Measurements from ENCODE around the gene MYO18B. TPM values are rescaled to one million over a fixed set of nuclear protein-coding genes. Genes with fewer than 3 reads are reported as not detected.

MYO18B gene
- polyA plus RNA-seq, 1 donor (not counting 4 experiments of a cell fraction or from before 2014, with no cell fraction given) = not detected

GRCh38 chr22:26066534-26066933 lies 324.5 kb downstream of the MYO18B start:
- Histone ChIP-seq H3K9me3 (ENCODE audit: control insufficient read depth, low read depth, low read length) (no peaks in the 10 kb centered on the region), H3K27me3 (ENCODE audit: control insufficient read depth, extremely low read depth, insufficient read depth, low read length) (no peaks in the 10 kb centered on the region), H2AFZ (ENCODE audit: control insufficient read depth, low read length) (no peak overlapping the region), H3K36me3 (ENCODE audit: control insufficient read depth in 2 of 2, extremely low read depth in 1 of 2, insufficient read depth in 2 of 2, low read length in 2 of 2) (no peaks in the 10 kb centered on the region), H3K27ac (ENCODE audit: control insufficient read depth, insufficient read depth, low read length) (no peak overlapping the region), H3K79me2 (ENCODE audit: control insufficient read depth, insufficient read depth, low read length) (no peaks in the 10 kb centered on the region), H3K9ac (ENCODE audit: control insufficient read depth, extremely low read depth, insufficient read depth, low read length) (no peak overlapping the region), H4K20me1 (ENCODE audit: control insufficient read depth, extremely low read depth, insufficient read depth, low read length) (no peaks in the 10 kb centered on the region), H3K4me3 (ENCODE audit: control insufficient read depth in 2 of 3, extremely low read depth in 1 of 3, insufficient read depth in 2 of 3, low read depth in 1 of 3, low read length in 3 of 3) (no peak overlapping the region), H3K4me1 (ENCODE audit: control insufficient read depth, extremely low read depth, insufficient read depth, low read length) (peaks cover 3% of the 10 kb centered on the region), H3K9me1 (ENCODE audit: control insufficient read depth, extremely low read depth, insufficient read depth, low read length) (no peaks in the 10 kb centered on the region), H3K4me2 (ENCODE audit: control insufficient read depth, extremely low read depth, insufficient read depth, low read depth, low read length) (no peak overlapping the region)
- DNase-seq (ENCODE audit: low read depth, low spot score) (no peak), FAIRE-seq (no peak)
- dilution Hi-C loops (cut with MboI; ENCODE audit: extremely low pct_ligation_motif_present, low sequenced_read_pairs) = no loop called here
- TF ChIP-seq, protein P1, sequence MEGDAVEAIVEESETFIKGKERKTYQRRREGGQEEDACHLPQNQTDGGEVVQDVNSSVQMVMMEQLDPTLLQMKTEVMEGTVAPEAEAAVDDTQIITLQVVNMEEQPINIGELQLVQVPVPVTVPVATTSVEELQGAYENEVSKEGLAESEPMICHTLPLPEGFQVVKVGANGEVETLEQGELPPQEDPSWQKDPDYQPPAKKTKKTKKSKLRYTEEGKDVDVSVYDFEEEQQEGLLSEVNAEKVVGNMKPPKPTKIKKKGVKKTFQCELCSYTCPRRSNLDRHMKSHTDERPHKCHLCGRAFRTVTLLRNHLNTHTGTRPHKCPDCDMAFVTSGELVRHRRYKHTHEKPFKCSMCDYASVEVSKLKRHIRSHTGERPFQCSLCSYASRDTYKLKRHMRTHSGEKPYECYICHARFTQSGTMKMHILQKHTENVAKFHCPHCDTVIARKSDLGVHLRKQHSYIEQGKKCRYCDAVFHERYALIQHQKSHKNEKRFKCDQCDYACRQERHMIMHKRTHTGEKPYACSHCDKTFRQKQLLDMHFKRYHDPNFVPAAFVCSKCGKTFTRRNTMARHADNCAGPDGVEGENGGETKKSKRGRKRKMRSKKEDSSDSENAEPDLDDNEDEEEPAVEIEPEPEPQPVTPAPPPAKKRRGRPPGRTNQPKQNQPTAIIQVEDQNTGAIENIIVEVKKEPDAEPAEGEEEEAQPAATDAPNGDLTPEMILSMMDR (optimal IDR thresholded peaks at IDR 0.05 in 1 of 3, IDR thresholded peaks at IDR 0.05 in 1 of 3, conservative IDR thresholded peaks at IDR 0.05 in 1 of 3; ENCODE audit: extremely low read depth in 1 of 3, insufficient read depth in 2 of 3, low read length in 3 of 3) = no peak
- TF ChIP-seq EZH2 (IDR thresholded peaks at IDR 0.05; ENCODE audit: low read length) = no peak

DNA sequence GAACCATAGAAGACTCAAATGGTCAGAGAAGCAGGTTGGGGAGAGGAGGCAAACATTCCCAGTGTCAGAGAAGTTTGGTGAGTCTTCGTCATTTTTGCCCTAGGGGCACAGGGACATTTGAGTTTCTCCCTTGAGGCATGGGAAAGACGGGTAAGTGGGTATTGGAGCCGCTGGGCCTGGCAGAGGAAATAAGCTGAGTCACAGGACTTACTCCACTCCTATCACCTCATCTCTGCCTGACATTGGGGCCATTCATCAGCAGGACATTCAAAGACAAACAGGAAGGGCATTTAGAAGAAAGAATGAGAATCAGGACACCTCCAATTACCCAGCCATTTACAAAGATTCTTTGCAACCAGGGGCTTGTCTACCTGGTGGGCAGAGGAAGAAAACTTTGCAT lies 326.6 kb downstream of the MYO18B start:
- Histone ChIP-seq H3K4me1 (ENCODE audit: control insufficient read depth, extremely low read depth, insufficient read depth, low read length) (peaks cover 3% of the 10 kb centered on the region), H4K20me1 (ENCODE audit: control insufficient read depth, extremely low read depth, insufficient read depth, low read length) (no peaks in the 10 kb centered on the region), H3K4me2 (ENCODE audit: control insufficient read depth, extremely low read depth, insufficient read depth, low read depth, low read length) (no peak overlapping the region), H3K4me3 (ENCODE audit: control insufficient read depth in 2 of 3, extremely low read depth in 1 of 3, insufficient read depth in 2 of 3, low read depth in 1 of 3, low read length in 3 of 3) (no peak overlapping the region), H3K27me3 (ENCODE audit: control insufficient read depth, extremely low read depth, insufficient read depth, low read length) (no peaks in the 10 kb centered on the region), H3K9me3 (ENCODE audit: control insufficient read depth, low read depth, low read length) (no peaks in the 10 kb centered on the region), H2AFZ (ENCODE audit: control insufficient read depth, low read length) (no peak overlapping the region), H3K36me3 (ENCODE audit: control insufficient read depth in 2 of 2, extremely low read depth in 1 of 2, insufficient read depth in 2 of 2, low read length in 2 of 2) (no peaks in the 10 kb centered on the region), H3K27ac (ENCODE audit: control insufficient read depth, insufficient read depth, low read length) (no peak overlapping the region), H3K9me1 (ENCODE audit: control insufficient read depth, extremely low read depth, insufficient read depth, low read length) (no peaks in the 10 kb centered on the region), H3K9ac (ENCODE audit: control insufficient read depth, extremely low read depth, insufficient read depth, low read length) (no peak overlapping the region), H3K79me2 (ENCODE audit: control insufficient read depth, insufficient read depth, low read length) (no peaks in the 10 kb centered on the region)
- FAIRE-seq (no peak), DNase-seq (ENCODE audit: low read depth, low spot score) (no peak)
- no peak for TF ChIP-seq EZH2 (IDR thresholded peaks at IDR 0.05; ENCODE audit: low read length)
- TF ChIP-seq, protein P1 (optimal IDR thresholded peaks at IDR 0.05 in 1 of 3, IDR thresholded peaks at IDR 0.05 in 1 of 3, conservative IDR thresholded peaks at IDR 0.05 in 1 of 3; ENCODE audit: extremely low read depth in 1 of 3, insufficient read depth in 2 of 3, low read length in 3 of 3) = no peak
- dilution Hi-C loops (cut with MboI; ENCODE audit: extremely low pct_ligation_motif_present, low sequenced_read_pairs) = no loop called here

All from keratinocyte (primary cell).